Measurements from ENCODE around the gene TMEM143. TPM values are rescaled to one million over a fixed set of nuclear protein-coding genes. Genes with fewer than 3 reads are reported as not detected.

The TMEM143 gene
- total RNA-seq, 1 experiment from 2014 or later: 6.6 TPM

GRCh38 chr19:48355365-48355954 is 8.3 kb downstream of the TMEM143 start:
- intact Hi-C loops (cut with micrococcal nuclease; ENCODE audit: unreplicated experiment): no loop called here
- no peak overlapping the region for H3K27ac ChIP-seq (ENCODE audit: low read length)
- no peaks in the 10 kb centered on the region for H3K9me3 ChIP-seq (ENCODE audit: control insufficient read depth, insufficient read depth, low read depth, low read length)
- TF ChIP-seq POLR2AphosphoS5 (IDR thresholded peaks at IDR 0.05; ENCODE audit: low read depth, low read length) (no peak), SIN3A (IDR thresholded peaks at IDR 0.05; ENCODE audit: borderline replicate concordance, insufficient read depth, low read depth, low read length) (no peak), TCF7L2 (IDR thresholded peaks at IDR 0.05; ENCODE audit: low read depth, low read length) (no peak), REST (IDR thresholded peaks at IDR 0.05; ENCODE audit: insufficient read depth in 1 of 2, low read depth in 2 of 2, low read length in 1 of 2) (no peak)
- TF ChIP-seq, protein P1, sequence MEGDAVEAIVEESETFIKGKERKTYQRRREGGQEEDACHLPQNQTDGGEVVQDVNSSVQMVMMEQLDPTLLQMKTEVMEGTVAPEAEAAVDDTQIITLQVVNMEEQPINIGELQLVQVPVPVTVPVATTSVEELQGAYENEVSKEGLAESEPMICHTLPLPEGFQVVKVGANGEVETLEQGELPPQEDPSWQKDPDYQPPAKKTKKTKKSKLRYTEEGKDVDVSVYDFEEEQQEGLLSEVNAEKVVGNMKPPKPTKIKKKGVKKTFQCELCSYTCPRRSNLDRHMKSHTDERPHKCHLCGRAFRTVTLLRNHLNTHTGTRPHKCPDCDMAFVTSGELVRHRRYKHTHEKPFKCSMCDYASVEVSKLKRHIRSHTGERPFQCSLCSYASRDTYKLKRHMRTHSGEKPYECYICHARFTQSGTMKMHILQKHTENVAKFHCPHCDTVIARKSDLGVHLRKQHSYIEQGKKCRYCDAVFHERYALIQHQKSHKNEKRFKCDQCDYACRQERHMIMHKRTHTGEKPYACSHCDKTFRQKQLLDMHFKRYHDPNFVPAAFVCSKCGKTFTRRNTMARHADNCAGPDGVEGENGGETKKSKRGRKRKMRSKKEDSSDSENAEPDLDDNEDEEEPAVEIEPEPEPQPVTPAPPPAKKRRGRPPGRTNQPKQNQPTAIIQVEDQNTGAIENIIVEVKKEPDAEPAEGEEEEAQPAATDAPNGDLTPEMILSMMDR (IDR thresholded peaks at IDR 0.05): no peak
- H3K4me3 ChIP-seq (ENCODE audit: low read depth in 2 of 2, low read length in 2 of 2): no peak overlapping the region
- no peaks in the 10 kb centered on the region for H3K36me3 ChIP-seq (ENCODE audit: control insufficient read depth, insufficient read depth, low read length)
- ATAC-seq (no peak), DNase-seq (ENCODE audit: low read depth, low spot score) (no peak)
- ChIA-PET POLR2A (no interaction called here), CTCF (interaction anchor here (0.7 kb wide), 1 partner anchor 50 kb away, joined by 6 read pairs; no protein-coding TSS in a partner anchor)
- in situ Hi-C loops (cut with HindIII; ENCODE audit: low pct_unique_long_range_greater_than_20kb, low sequenced_read_pairs): no loop called here
- peaks cover 3% of the 10 kb centered on the region for H3K4me1 ChIP-seq (ENCODE audit: control insufficient read depth, insufficient read depth, low read length)
- no peaks in the 10 kb centered on the region for H3K27me3 ChIP-seq (ENCODE audit: control insufficient read depth, insufficient read depth, low read length)
- no TSS peak for BruUV-seq (replicated peaks)

- TF ChIP-seq TCF7L2 (IDR thresholded peaks at IDR 0.05; ENCODE audit: low read depth, low read length): peak; percentile 91
- TF ChIP-seq REST (IDR thresholded peaks at IDR 0.05; ENCODE audit: insufficient read depth in 1 of 2, low read depth in 2 of 2, low read length in 1 of 2): no peak
- TF ChIP-seq POLR2AphosphoS5 (IDR thresholded peaks at IDR 0.05; ENCODE audit: low read depth, low read length): peak; percentile 24; the same call in 1 of the 2 replicates
- BruUV-seq (replicated peaks): no TSS peak
- in situ Hi-C loops (cut with HindIII; ENCODE audit: low pct_unique_long_range_greater_than_20kb, low sequenced_read_pairs) (no loop called here), intact Hi-C loops (cut with micrococcal nuclease; ENCODE audit: unreplicated experiment) (no loop called here)
- Histone ChIP-seq H3K9me3 (ENCODE audit: control insufficient read depth, insufficient read depth, low read depth, low read length) (no peaks in the 10 kb centered on the region), H3K4me3 (ENCODE audit: low read depth in 2 of 2, low read length in 2 of 2) (no peak overlapping the region), H3K27me3 (ENCODE audit: control insufficient read depth, insufficient read depth, low read length) (no peaks in the 10 kb centered on the region), H3K27ac (ENCODE audit: low read length) (no peak overlapping the region), H3K36me3 (ENCODE audit: control insufficient read depth, insufficient read depth, low read length) (no peaks in the 10 kb centered on the region), H3K4me1 (ENCODE audit: control insufficient read depth, insufficient read depth, low read length) (peaks cover 3% of the 10 kb centered on the region)
- ATAC-seq: peak; percentile 89
- ChIA-PET CTCF (no interaction called here), POLR2A (interaction anchor here (0.6 to 0.7 kb wide), 2 partner anchors 25 to 57 kb away, joined by 3 to 5 read pairs; no protein-coding TSS in a partner anchor)
- peak; percentile 61 for DNase-seq (ENCODE audit: low read depth, low spot score)
Measured at GRCh38 chr19:48354332-48354992, 9.3 kb downstream of the TMEM143 start.
